Mesothelial cell of epicardium (in vitro differentiated cells): ENCODE data around the gene OXGR1. TPM values are rescaled to one million over a fixed set of nuclear protein-coding genes. Genes with fewer than 3 reads are reported as not detected.

Experiments
- DNase-seq, 2 experiments: peaks; one replicate each; pipeline ENCODE4 v3.0.0; 2021; ENCODE audit warnings: low spot score in 2 of 2; ENCODE audit not compliant: unreplicated experiment in 2 of 2
- H3K27ac Mint-ChIP-seq: 2 replicates; pipeline ENCODE4 v1.8.0; 2021; ENCODE audit warnings: mixed read lengths
- H3K27me3 Mint-ChIP-seq: 2 replicates; pipeline ENCODE4 v1.8.0; 2021; ENCODE audit warnings: low read depth, mixed read lengths
- H3K36me3 Mint-ChIP-seq: 2 replicates; pipeline ENCODE4 v1.8.0; 2021; ENCODE audit warnings: mixed read lengths
- H3K4me1 Mint-ChIP-seq: 2 replicates; pipeline ENCODE4 v1.8.0; 2021; ENCODE audit warnings: mixed read lengths
- H3K4me3 Mint-ChIP-seq: 2 replicates; pipeline ENCODE4 v1.8.0; 2021; ENCODE audit warnings: mild to moderate bottlenecking, moderate library complexity, mixed read lengths
- H3K9me3 Mint-ChIP-seq: 2 replicates; pipeline ENCODE4 v1.8.0; 2021; ENCODE audit warnings: mixed read lengths
- total RNA-seq: library from RNA; stranded (reverse); gene quantifications from 3 replicates; pipeline ENCODE4 v1.2.1, GENCODE V29; 2021
- TF ChIP-seq, protein P1 (sequence below): fragments of 200-600 bp; sonication (generic); IDR thresholded peaks from one replicate; pipeline ENCODE4 v1.5.0; 2021; ENCODE audit warnings: antibody characterized with exemption; ENCODE audit not compliant: unreplicated experiment

Gene OXGR1
- total RNA-seq, 1 donor from 2014 or later = 0.18 TPM

DNA sequence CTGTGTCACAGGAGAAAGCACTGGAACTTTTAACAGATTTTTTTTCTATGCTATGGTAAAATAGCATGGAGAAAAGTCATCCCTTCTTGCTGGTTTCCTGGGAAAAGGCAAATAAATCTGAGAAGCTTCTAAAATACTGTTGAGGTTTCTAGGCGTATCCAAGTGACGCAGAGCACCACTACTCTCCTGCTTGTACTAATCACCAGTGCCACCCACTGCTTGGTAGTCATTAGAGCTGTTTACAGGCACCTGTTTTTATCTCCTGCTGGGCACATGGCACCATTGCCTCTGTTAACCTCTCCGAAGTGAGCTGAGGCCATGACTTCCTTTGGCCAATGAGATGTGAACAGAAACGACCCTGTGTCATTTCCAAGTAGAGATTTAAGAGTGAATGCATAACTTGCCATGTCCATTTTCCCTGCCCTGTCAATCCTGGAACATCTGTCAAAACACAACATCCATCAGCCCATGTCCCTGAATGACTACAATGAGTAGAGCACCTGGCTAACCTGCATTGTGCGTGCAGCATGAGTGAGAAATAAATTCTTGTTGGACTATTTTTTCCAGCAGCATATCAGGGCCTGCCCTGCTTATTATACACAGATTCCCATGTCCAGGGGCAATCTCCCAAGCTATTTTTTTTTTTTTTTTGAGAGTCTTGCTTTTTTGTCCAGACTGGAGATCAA, 17.3 kb upstream of the OXGR1 start:
- Mint-ChIP-seq H3K9me3 (peaks cover 3% of the 10 kb centered on the region), H3K36me3 (no peaks in the 10 kb centered on the region), H3K4me3 (no peak overlapping the region), H3K27ac (no peak overlapping the region), H3K27me3 (no peaks in the 10 kb centered on the region), H3K4me1 (peaks cover 3% of the 10 kb centered on the region)
- DNase-seq = no peak
- TF ChIP-seq, protein P1, sequence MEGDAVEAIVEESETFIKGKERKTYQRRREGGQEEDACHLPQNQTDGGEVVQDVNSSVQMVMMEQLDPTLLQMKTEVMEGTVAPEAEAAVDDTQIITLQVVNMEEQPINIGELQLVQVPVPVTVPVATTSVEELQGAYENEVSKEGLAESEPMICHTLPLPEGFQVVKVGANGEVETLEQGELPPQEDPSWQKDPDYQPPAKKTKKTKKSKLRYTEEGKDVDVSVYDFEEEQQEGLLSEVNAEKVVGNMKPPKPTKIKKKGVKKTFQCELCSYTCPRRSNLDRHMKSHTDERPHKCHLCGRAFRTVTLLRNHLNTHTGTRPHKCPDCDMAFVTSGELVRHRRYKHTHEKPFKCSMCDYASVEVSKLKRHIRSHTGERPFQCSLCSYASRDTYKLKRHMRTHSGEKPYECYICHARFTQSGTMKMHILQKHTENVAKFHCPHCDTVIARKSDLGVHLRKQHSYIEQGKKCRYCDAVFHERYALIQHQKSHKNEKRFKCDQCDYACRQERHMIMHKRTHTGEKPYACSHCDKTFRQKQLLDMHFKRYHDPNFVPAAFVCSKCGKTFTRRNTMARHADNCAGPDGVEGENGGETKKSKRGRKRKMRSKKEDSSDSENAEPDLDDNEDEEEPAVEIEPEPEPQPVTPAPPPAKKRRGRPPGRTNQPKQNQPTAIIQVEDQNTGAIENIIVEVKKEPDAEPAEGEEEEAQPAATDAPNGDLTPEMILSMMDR = no peak

DNA sequence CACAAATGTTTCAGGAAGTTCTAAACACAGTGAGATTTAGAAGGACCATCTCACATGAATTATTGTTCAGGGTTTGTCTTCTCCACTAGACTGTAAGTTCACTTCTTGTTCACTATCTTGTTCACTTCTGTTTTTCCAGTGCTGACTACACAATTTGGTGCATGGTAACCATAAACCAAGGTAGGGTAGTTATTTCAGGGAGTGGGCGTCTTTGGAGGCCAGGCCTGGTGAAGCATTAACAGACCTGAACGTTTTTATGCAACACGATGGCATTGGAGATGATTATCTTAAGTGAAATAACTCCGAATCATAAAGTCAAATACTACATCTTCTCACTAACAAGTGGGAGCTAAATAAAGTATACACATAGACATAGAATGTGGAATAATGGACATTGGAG, 14.4 kb upstream of the OXGR1 start:
- DNase-seq = no peak
- Mint-ChIP-seq H3K9me3 (no peaks in the 10 kb centered on the region), H3K27ac (no peak overlapping the region), H3K27me3 (no peaks in the 10 kb centered on the region), H3K4me3 (no peak overlapping the region), H3K4me1 (peaks cover 18% of the 10 kb centered on the region), H3K36me3 (no peaks in the 10 kb centered on the region)
- TF ChIP-seq, protein P1 = no peak

DNA sequence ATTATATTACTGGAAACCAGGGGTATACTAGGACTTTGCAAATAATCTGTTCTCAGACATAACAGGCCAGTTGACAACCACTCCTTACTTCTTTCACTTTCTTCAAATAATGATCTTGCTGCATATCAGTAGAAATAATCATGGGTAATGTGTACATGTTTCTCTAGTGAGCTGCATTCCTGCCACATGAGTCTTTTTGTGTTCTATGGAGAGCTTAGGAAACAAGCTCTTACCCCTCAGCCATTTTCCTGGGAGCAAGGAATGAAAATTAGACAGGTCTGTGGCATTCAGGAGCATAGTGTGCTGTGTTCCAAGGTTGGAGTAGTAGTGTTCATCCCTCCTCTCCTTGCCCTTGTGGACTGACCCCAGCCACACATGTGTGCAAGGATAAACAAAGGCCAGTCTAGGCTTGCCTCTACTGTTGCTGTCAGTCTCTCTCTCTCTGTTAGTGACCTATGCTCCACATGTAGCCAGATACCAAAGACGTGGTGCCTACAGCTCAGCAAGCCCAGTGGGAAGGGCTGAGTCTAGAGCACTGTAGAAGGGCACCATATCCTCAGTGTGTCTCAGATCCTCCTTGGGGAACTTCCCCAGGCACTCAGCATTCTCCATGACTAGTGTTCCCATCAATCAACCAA, 11.5 kb upstream of the OXGR1 start:
- Mint-ChIP-seq H3K36me3 (no peaks in the 10 kb centered on the region), H3K27ac (no peak overlapping the region), H3K4me3 (no peak overlapping the region), H3K4me1 (peaks cover 30% of the 10 kb centered on the region), H3K9me3 (no peaks in the 10 kb centered on the region), H3K27me3 (no peaks in the 10 kb centered on the region)
- TF ChIP-seq, protein P1 = no peak
- DNase-seq = no peak

DNA sequence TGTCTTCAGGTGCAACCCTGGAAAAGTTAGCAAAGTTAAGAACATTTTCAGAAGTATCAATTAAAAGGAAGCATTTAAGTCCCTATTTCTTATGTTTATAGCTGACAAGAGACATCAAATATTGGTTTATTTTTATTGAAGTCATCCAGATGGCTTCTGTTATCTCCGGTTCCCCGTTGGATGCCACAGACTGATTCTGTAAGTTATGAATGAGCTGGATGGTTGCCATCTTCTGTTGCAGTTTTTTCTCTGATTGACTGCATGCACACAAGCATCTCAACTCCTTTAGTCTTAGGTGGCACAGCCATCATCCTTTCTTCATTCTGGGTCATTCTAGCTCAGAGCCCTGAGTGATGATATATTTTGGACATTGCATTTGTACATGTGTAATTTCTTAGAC, 10.6 kb upstream of the OXGR1 start:
- H3K27ac Mint-ChIP-seq = no peak overlapping the region
- H3K36me3 Mint-ChIP-seq = no peaks in the 10 kb centered on the region
- no peaks in the 10 kb centered on the region for H3K9me3 Mint-ChIP-seq
- no peak overlapping the region for H3K4me3 Mint-ChIP-seq
- no peak for DNase-seq
- TF ChIP-seq, protein P1 = no peak
- peaks cover 30% of the 10 kb centered on the region for H3K4me1 Mint-ChIP-seq
- no peaks in the 10 kb centered on the region for H3K27me3 Mint-ChIP-seq

DNA sequence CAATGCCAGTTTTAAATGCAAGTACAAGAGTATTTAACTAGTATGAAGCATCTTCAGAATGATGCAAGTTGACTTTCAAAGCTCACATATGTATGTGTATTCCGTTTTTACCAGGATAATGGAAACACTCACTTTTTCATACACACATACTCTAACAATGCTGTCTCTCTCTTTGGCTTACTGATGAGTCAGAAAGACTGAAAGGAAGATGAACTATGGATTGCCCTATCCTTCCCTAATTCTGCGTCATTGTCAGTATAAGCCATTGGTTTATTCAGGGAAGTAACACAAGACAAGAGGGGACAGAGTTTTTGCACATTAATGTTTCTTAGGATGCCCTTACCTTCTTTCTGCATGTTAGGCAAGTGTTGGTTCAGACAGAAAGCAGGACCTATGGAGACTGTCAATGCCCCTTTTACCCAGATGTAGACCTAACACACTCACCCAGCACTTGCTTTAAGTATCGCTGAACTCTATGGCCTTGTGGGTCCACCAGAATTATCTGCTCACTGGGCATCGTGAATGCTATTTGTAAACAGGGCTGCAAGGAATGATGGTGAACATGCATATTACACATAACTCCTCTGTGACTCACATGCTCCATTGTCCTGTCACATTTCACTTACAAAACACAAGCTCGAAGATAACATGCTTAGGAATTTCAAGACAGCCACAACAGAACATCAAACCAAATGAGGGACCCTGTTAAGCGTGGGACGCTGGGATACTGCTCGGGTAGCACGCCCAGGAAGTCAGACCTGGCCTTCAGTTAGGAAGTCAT, 10.0 kb upstream of the OXGR1 start:
- TF ChIP-seq, protein P1 = no peak
- peaks cover 30% of the 10 kb centered on the region for H3K4me1 Mint-ChIP-seq
- no peaks in the 10 kb centered on the region for H3K36me3 Mint-ChIP-seq
- no peak overlapping the region for H3K4me3 Mint-ChIP-seq
- no peak overlapping the region for H3K27ac Mint-ChIP-seq
- H3K9me3 Mint-ChIP-seq = no peaks in the 10 kb centered on the region
- peaks cover under 1% of the 10 kb centered on the region for H3K27me3 Mint-ChIP-seq
- DNase-seq = no peak
